Measurements from ENCODE around the gene TMCO5A. TPM values are rescaled to one million over a fixed set of nuclear protein-coding genes. Genes with fewer than 3 reads are reported as not detected.

TMCO5A gene
- total RNA-seq = not detected in 2 replicates

DNA sequence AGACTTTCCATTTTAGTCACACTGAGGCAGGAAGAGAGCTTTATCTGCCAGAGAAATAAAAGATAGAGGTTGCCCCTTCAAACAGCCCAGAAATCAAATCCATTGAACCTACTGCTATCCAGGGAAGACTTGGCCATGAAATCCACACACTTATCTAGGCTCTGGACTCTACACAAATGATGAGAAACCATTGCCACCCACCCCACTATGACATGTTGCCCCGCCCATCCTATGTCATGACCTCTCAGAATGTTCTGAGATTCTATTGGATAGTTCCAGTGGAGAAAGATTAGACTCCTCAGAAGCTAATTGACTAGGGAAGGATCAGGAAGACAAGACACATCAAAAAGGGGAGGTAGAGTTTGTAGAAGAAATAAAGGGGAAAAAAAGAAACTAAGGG is at the start of gene TMCO5A:
Gene TMCO5A, plus strand, starts transcription at position 301 of the 400 bp plus-strand sequence. CDS start 1,684 bp downstream, outside the sequence.

All from epithelial cell of umbilical artery (primary cell).